Gastrocnemius medialis (tissue), 4 donors: ENCODE results near the gene EXOC3L2.

ENCODE experiments used
- CTCF ChIP-seq, 5 experiments: fragments of 450-650 bp in 3 of 5; fragments of 200-600 bp in 2 of 5; sonication (generic) in 2 of 5; IDR thresholded peaks in 4 of 5; conservative IDR thresholded peaks in 1 of 5; 1 replicate in 4 of 5; 2 replicates in 1 of 5; pipeline ENCODE4 v1.5.1; 2016 to 2019; ENCODE audit warnings: antibody characterized with exemption in 5 of 5, mild to moderate bottlenecking in 3 of 5, moderate library complexity in 3 of 5
- POLR2A ChIP-seq, 2 donors: fragments of 450-650 bp; IDR thresholded peaks; one replicate each; pipeline ENCODE4 v1.6.1; 2017; ENCODE audit warnings: antibody characterized with exemption in 2 of 2, mild to moderate bottlenecking in 2 of 2, moderate library complexity in 2 of 2

GRCh38 chr19:45275370-45275971, 30.3 kb upstream of the EXOC3L2 start:
- TF ChIP-seq CTCF (IDR thresholded peaks at IDR 0.05 in 4 of 5, conservative IDR thresholded peaks at IDR 0.05 in 1 of 5) (no peak), POLR2A (IDR thresholded peaks at IDR 0.05) (no peak)
